Stimulated activated CD4-positive, alpha-beta T cell treated with anti-CD3 and anti-CD28 coated beads, Interleukin-1b, Interleukin-23, amount 100 ng/mL, for 48 hours (primary cell): Measurements from ENCODE around the gene PRR33.

ENCODE experiments used
- DNase-seq: peaks from one replicate; pipeline ENCODE4 v3.0.0-alpha.2; 2020

PRR33 gene

DNA sequence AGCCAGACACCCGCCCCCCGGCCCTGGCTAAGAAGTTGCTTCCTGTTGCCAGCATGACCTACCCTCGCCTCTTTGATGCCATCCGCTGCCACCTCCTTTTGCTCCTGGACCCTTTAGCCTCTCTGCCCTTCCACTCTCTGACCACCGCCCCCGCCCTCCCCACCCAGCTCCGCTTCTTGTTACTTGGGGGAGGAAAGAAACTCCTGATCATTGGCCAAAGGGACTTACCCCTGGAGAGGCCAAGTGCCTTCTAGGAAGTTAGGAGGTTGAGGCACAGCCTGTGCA lies at the start of gene PRR33:
Gene PRR33, minus strand, starts transcription at position 65 of the 285 bp plus-strand sequence. CDS start 1,311 bp downstream, outside the sequence.
- no peak for DNase-seq

- DNase-seq, result peak; percentile 0
Observed at GRCh38 chr11:1939788-1940187, 48.1 kb upstream of the PRR33 start.

- peak; percentile 0 for DNase-seq
Observed at GRCh38 chr11:1939006-1939625, 47.4 kb upstream of the PRR33 start.

DNA sequence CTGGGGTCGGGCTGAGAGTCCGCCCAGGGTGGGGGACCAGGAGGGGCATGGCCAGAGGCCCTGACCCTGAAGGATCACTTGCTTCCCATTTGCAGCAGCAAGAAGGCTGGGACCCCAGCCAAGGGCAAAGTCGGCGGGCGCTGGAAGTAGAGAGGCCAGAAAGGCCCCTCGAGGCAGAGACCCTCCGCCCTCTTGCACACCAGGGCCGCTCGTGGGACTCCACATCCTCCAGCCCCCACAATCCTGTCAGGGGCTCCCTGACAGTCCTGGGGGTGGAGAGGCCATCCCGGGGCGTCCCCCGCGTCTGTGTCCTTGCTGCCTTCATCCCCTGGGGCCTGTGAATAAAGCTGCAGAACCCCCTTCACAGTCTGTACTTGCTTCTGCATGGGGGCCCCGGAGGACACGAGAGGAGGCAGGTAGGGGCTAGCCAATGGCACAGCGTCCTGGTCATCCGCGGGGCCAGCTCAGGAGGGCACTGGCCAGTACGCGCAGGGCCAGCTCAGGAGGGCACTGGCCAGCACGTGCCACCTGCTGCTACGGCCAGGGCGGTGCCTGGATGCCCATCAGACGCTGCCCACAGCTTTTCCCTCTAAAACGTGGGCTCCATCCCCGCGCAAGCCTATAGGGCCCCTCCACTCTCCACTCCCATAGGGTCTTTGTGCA lies 46.8 kb upstream of the PRR33 start:
- peak; percentile 1 for DNase-seq

GRCh38 chr11:1937616-1938342 lies 46.1 kb upstream of the PRR33 start:
- peak; percentile 1 for DNase-seq

DNA sequence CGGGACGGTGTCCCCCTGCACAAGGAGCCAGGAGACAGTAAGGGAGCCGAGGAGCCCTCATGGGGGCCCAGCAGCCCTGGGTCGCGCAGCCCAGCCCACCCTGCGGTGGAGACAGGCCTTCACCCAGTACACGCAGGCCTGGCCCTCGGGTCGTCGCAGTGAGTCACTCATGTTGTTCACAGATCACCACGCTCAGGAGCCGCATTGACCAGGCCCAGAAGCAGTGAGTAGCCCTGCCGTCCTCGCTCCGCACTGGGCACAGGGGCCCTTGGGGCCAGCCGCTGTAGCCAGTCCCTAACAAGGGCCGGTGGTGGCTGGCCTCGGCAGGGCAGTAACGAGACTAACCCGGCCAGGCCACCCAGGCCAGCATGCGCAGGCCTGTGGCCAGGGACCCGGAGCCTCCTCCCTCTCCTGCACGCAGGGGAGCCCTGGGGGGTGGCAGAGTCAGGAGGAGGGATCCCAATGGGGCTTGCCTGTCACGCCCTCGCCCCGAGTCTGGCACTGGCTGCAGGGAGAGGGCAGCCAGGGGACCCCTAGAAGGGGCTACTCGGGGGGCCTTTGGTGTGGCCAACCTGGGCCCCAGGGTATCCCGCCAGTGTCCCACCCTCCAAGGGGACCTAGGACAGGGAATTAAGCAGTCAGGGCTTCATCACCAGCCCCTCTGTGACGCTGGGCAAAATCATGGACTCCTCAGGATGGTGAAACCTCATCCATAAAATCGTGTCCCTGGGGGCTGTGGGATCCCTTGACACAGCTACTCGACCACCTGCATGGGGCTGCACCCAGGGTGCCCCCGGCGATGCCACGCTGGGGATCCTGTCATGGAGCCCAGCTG lies 45.3 kb upstream of the PRR33 start:
- DNase-seq, result peak; percentile 1

DNA sequence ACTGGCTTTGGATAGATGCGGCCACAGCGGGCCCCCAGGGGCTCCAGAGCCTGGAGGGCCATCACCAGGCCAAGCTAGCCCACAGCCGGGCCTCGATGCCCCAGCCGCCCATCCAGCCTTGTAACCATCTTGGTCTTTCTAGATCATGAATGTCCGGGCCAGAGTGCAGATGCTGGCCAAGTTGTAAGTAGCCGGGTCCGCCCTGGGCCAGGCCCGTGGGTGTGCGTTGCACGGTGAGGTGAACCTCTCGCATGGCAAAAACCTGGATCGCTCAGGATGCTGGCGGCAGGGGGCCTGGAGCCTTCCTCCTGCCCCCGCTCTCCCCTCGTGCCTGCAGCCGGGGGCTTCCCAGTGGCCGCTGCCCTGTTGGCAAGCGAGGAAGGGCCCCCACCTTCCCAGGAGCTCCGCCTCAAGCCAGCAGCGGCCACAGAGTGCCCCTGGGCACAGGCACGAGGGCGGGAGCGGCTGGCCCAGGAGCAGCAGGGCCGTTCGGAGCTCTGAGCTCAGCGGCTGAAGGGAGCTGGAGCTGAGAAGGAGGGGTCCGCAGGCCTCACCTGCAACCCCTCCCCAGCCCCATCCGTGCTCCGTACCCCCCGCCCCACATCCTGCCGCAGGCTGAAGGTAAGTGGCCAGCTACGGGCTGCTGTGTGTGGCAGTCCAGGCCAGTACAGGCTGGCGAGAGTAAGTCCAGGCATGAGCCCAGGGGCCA lies 44.5 kb upstream of the PRR33 start:
- DNase-seq, result no peak

GRCh38 chr11:1935156-1936071 lies 43.7 kb upstream of the PRR33 start:
- DNase-seq, result peak; percentile 1

DNA sequence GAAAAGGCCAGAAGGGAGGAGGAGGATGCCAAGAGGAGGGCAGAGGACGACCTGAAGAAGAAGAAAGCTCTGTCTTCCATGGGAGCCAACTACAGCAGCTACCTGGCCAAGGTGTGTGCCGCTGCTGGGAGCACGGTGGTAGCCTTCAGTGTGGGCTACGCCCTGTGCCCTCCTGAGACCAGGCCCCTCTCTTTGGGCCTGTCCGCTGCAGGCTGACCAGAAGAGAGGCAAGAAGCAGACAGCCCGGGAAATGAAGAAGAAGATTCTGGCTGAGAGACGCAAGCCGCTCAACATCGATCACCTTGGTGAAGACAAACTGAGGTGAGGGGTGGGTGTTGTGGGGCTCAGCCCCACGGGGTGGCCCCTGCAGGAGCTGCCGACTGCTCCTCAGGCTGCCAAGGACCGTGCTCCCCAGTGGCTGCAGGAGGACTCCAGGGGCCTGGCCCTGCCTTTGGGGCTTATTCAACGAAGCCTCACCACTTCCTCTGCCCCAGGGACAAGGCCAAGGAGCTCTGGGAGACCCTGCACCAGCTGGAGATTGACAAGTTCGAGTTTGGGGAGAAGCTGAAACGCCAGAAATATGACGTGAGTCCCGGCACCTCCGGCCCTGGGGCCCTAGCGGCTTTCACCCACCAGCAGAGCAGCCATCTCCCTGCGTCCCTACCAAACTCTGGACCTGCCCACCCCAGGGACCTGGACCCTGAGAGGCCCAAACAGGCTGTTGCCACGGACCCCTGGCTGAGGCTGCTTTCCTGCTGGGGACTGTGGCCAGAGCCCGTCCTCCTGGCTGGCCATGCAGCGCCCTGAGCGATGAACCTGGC lies 42.9 kb upstream of the PRR33 start:
- DNase-seq, result no peak

GRCh38 chr11:1933416-1934334 lies 42.0 kb upstream of the PRR33 start:
- DNase-seq, result no peak

- no peak for DNase-seq
Observed at GRCh38 chr11:1932681-1933080, 41.0 kb upstream of the PRR33 start.

- DNase-seq, result no peak
Observed at GRCh38 chr11:1932105-1932480, 40.4 kb upstream of the PRR33 start.

DNA sequence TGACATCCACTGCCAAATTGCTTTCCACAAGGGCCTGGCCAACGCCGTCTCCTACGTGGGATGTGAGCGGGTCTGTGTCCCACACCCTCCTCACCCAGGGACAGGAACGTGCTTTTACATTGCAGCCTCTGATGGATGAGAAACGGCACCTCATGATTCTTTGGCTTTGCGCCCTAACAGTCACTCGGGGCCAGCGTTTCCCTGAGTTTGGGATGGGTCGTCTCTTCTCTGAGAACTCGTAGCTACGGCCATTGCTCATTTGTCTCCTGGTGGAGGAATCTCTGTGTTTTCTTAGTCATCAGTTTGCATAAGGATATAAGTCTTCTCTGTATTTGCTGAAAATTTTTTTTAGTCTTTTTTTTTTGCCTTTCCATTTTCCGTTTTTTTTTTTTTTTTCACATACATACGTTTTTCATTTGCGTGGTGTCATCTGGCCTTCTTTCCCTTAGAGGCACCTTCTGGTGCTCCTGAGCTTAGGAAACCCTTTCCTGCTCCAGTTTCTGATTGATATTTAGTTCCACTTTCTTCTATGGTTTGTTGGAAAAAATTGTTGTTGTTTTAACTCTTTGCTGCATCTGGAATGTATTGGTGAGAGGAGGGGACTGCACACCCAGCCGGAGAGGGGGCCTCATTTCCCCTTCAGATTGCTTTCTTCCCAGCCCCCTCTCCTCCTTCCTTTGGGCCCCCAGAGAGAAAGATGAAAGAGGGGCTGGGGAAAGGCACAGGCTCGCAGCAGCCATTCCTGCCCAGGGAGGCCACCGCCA lies 39.8 kb upstream of the PRR33 start:
- DNase-seq, result no peak

DNA sequence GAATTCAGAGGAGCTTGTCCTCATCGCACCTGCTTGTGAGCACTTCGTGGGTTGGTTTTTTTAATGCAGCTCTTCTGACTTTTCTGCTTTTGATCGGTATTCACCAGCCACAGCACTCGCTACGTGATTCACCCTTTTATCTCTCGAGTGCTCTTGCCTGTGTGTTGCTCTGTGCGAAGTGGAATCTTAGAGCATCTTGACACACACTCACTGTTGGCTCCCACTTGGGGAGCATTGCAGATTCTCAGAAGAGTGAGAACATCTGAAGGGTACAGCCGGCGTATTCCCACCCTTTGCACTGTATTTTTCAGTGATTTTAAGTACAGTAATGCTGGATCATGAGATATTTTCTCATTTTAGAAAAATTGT lies 38.8 kb upstream of the PRR33 start:
- DNase-seq, result no peak

DNA sequence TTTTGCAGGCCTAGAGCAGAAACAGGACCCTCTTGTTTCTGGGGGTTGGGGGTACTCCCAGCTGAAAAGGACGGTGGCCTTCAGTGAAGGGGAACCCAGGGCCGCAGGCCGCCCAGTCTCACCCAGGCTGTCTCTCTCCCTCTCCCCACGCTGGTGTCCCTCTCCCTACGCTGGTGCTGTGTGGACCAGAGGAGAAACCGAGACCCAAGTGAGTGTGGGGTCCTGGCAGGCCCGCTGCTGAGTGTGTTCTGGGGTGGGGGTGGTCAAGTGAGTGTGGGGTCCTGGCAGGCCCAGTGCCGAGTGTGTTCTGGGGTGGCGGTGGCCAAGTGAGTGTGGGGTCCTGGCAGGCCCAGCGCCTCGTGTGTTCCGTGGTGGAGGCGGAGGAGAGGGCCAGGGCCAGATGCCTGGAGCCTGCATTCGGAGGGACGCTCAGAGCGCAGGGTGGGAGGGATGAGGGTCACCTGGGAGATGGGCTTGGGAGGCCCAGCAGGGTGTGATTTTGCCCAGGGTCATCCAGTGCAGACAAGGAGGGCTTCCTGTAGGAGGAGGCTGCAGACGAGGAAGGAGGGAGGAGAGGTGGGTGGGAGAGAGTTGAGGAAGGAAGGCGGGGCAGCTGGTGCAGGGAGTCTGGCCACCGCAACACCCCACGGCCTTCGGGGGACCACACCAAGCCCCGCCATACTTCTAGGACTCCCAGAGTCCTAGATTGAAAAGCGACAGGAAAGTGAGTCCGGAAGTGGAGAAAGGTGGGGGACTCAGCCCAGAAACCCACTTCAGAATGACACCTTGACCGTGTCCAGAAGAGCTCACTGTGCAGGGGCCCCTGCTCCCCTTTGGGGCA lies 38.1 kb upstream of the PRR33 start:
- no peak for DNase-seq

GRCh38 chr11:1928891-1929541 lies 37.3 kb upstream of the PRR33 start:
- no peak for DNase-seq

- no peak for DNase-seq
Observed at GRCh38 chr11:1928470-1928890, 36.8 kb upstream of the PRR33 start.
